NCI-H524 (cell line): ENCODE measurements around the gene KCNMA1.

Experiments used
- DNase-seq, 2 experiments: peaks; one replicate each; lab custom pipeline; 2025; lab: John Stamatoyannopoulos, UW

KCNMA1 gene

GRCh38 chr10:77300682-77301302, 336.8 kb downstream of the KCNMA1 start:
- DNase-seq = no peak

- DNase-seq = peak in 1 of 2 experiments; percentile 0
Observed at GRCh38 chr10:77299320-77299719, 338.3 kb downstream of the KCNMA1 start.

- DNase-seq = peak in 1 of 2 experiments; percentile 28
Observed at GRCh38 chr10:77297393-77297739, 340.2 kb downstream of the KCNMA1 start.

- peak; percentile 36 to 79 for DNase-seq
Observed at GRCh38 chr10:77296534-77297392, 340.8 kb downstream of the KCNMA1 start.

GRCh38 chr10:77293773-77294172, 343.8 kb downstream of the KCNMA1 start:
- no peak for DNase-seq

- DNase-seq = no peak
Observed at GRCh38 chr10:77293347-77293746, 344.3 kb downstream of the KCNMA1 start.

- DNase-seq = no peak
Observed at GRCh38 chr10:77291596-77292505, 345.8 kb downstream of the KCNMA1 start.

- DNase-seq = no peak
Observed at GRCh38 chr10:77290528-77291155, 347.0 kb downstream of the KCNMA1 start.

- DNase-seq = no peak
Observed at GRCh38 chr10:77289790-77290189, 347.8 kb downstream of the KCNMA1 start.

- DNase-seq = peak; percentile 67 to 75
Observed at GRCh38 chr10:77289027-77289501, 348.5 kb downstream of the KCNMA1 start.

GRCh38 chr10:77287647-77288120, 349.9 kb downstream of the KCNMA1 start:
- peak in 1 of 2 experiments; percentile 4 for DNase-seq

- no peak for DNase-seq
Observed at GRCh38 chr10:77286531-77287508, 350.8 kb downstream of the KCNMA1 start.

- DNase-seq = no peak
Observed at GRCh38 chr10:77285529-77286182, 352.0 kb downstream of the KCNMA1 start.

GRCh38 chr10:77284797-77285196, 352.8 kb downstream of the KCNMA1 start:
- DNase-seq = no peak

GRCh38 chr10:77283326-77283725, 354.3 kb downstream of the KCNMA1 start:
- no peak for DNase-seq

GRCh38 chr10:77282163-77282562, 355.4 kb downstream of the KCNMA1 start:
- no peak for DNase-seq

GRCh38 chr10:77281719-77282118, 355.9 kb downstream of the KCNMA1 start:
- no peak for DNase-seq

- no peak for DNase-seq
Observed at GRCh38 chr10:77279207-77279606, 358.4 kb downstream of the KCNMA1 start.

GRCh38 chr10:77274046-77274795, 363.4 kb downstream of the KCNMA1 start:
- no peak for DNase-seq
